ENCODE measurements around the gene TAS2R10.

- TF ChIP-seq CTCF (IDR thresholded peaks at IDR 0.05) (no peak), JUND (IDR thresholded peaks at IDR 0.05) (no peak), TAF1 (IDR thresholded peaks at IDR 0.05; ENCODE audit: borderline replicate concordance, low read depth, low read length) (no peak), RCOR1 (IDR thresholded peaks at IDR 0.05; ENCODE audit: low read length) (no peak), USF2 (IDR thresholded peaks at IDR 0.05; ENCODE audit: borderline replicate concordance, low read depth, low read length) (no peak), SMC3 (IDR thresholded peaks at IDR 0.05; ENCODE audit: low read depth, low read length) (no peak), RXRA (IDR thresholded peaks at IDR 0.05; ENCODE audit: borderline replicate concordance, low read depth) (no peak), RAD21 (IDR thresholded peaks at IDR 0.05; ENCODE audit: low read length) (no peak), RFX5 (IDR thresholded peaks at IDR 0.05; ENCODE audit: low read length) (no peak), EZH2phosphoT487 (IDR thresholded peaks at IDR 0.05; ENCODE audit: borderline replicate concordance, low read depth) (no peak)
- TF ChIP-seq, protein P1, sequence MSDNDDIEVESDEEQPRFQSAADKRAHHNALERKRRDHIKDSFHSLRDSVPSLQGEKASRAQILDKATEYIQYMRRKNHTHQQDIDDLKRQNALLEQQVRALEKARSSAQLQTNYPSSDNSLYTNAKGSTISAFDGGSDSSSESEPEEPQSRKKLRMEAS (IDR thresholded peaks at IDR 0.05; ENCODE audit: low read depth): no peak
These were observed 42.9 kb downstream of the TAS2R10 start for GRCh38 chr12:10783252-10783651.
